Dermis microvascular lymphatic vessel endothelial cell (primary cell): ENCODE results near the gene CYLD. TPM values are rescaled to one million over a fixed set of nuclear protein-coding genes. Genes with fewer than 3 reads are reported as not detected.
A peak's percentile ranks its signal among the peaks of the same experiment; 100 is the strongest.

ENCODE experiments used
- DNase-seq, 2 donors: peaks; one replicate each; pipeline versions ENCODE4 v3.0.0 to v3.0.0-alpha.2; 2010; ENCODE audit warnings: low read depth in 2 of 2
- total RNA-seq: library from RNA; depleted of rRNA; stranded (reverse); fragments of >200 nt; gene quantifications from 2 replicates; pipeline ENCODE4 v1.2.1, GENCODE V29; 2014

The CYLD gene
- total RNA-seq, 1 donor from 2014 or later: 21.8 TPM

DNA sequence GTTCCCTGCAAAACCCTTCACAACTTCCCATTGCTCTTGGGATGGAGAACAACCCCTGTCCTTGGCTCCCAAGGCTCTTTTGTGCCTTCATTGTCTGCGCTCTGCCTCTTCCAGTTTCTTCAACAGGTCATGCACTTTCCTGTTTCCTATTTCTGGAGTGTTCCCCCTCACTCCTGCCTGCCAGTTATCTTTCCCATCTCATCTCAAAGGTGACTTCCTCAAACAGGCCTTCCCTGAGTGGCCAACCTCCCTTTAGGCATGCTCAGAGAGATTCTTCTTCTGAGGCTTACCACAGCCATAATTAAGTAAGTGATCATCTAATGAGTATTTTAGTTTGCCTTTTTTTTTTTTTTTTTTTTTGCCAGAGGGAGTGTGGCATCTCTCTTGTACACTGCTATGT, 2.9 kb upstream of the CYLD start:
- no peak for DNase-seq

DNA sequence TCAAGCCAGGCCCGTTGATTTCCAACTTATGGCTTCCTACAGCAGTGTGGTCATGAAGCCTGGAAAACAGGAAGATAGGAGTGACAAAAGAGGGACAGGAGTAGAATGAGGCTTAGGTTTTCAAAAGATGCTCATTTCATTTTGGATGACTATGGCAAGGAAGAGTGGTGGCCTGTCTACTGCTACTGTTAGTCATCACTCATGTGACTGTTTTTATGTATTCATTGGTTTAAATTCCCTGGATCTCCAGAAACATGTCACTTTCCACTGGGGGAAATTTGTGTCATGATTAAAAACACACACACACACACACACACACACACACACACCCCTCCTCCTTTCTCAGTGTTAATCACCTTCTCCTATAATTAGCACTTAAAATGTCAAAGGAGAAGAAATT, 1.1 kb upstream of the CYLD start:
- DNase-seq: peak in 1 of 2 donors; percentile 8

DNA sequence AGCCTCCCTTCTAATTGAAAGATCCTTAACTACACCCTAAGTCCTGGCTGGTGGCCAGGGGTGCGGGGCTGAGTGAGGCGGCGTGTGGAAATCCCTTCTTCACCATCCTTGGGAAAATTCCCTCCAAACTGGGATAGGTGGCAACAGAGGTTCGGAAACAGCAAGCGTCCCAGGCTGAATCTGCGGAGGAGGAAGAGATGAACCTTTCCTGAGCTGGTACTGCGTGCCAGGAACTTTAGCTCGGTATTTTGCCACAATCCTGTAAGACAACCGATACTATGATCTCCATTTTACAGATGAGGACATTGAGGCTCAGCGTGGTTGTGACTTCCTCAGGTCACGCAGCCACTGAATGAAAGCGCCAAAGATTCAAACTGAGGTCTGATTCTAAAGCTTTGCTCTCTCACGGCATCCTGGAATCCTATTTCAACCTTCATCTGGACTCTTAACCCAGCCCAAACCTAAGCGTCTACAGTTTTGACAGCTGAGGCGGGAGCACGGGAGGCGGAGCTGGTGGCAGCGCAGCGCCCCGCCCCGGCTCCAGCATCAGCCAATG, 583 bp upstream of the CYLD start:
- no peak for DNase-seq

DNA sequence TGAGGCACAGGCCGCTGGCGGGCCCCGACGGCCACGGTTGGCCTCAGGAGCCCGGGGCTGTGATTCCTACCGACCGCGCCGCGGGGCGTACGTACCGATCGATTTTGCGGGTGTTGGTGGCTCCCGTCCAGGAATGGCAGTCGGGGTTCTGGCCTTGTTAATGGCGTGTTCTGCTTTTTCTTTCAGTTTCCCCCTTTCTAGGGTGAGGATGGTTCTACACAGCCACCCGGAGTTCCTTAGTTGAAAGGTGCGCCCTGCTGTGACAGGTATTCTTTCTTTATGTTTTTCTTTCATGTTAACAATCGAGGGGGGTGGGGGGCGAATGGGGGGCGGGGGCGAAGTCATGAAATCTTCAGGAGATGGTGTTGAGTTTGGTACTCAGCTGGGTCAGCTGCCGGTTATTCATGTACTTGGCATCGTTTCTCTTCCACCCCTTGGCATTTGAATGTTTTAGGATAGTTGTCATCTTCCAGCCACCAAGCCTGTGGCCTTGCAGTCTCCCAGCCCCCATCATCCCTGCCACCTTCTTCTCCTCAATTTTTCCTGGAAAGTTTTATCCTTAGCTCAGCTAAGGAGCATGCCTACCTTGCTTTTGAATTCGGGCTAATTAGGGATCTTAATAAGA, 802 bp downstream of the CYLD start:
- DNase-seq: peak in 1 of 2 donors; percentile 20

DNA sequence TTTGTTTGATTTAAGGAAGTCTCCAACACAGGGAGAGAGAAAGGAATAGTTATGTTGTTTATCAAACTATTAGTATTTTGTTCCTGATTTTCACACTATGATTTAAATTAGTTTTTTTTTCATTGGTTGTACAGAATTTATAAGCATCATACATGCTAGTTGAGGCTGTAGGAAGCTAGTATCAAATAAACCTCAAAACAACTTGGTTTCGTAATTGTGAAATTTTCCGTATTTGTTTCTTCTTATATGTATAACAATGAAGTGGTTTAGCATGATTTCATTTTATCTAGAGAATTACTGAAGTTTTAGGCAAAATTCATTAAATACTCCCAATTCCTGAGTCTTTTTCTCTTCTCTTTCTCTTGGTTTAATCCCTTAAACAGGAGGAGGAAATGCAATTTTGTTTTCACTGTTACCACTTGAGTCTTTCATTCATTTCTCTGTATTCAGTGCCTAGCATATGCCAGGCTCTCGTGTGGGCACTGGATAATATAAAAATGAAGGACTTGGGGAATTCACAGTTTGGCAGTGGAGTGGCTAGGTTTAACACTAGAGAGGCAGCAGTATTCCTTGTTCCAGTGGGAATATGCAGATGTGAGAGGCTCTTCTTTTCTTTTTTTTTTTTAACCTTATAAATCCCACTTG, 1.8 kb downstream of the CYLD start:
- no peak for DNase-seq

DNA sequence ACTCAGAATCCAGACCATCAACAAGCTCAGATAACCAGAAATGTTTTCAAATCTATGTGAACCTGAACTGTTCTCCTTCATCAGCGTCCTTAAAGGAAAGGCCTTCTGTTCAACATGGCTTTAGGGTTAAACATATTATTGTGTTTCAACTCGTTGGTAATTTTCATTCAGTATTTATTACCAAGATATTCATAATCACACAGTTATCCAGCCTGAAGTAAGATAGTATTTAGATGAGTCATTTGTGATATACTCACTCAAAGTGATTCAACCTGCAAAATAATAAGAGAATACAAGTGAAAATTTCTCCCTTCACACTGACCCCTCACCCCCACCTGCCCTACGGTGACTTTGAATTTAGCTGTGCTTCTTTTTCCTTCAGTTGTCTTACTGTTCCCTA, 3.0 kb downstream of the CYLD start:
- peak in 1 of 2 donors; percentile 12 for DNase-seq

DNA sequence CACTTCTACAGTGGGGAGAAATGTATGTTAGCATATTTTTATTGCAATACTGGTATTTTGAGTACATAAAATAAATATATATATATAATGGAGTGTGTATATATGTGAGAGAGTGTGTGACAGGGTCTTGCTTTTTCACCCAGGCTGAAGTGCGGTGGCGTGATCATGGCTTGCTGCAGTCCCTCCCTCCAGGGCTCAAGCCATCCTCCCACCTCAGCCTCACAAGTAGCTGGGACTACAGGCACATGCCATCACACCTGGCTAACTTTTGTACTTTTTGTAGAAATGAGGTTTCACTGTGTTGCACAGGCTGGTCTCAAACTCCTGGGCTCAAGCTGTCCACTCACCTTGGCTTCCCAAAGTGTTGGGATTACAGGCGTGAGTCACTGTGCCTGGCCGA, 4.1 kb downstream of the CYLD start:
- DNase-seq: no peak

DNA sequence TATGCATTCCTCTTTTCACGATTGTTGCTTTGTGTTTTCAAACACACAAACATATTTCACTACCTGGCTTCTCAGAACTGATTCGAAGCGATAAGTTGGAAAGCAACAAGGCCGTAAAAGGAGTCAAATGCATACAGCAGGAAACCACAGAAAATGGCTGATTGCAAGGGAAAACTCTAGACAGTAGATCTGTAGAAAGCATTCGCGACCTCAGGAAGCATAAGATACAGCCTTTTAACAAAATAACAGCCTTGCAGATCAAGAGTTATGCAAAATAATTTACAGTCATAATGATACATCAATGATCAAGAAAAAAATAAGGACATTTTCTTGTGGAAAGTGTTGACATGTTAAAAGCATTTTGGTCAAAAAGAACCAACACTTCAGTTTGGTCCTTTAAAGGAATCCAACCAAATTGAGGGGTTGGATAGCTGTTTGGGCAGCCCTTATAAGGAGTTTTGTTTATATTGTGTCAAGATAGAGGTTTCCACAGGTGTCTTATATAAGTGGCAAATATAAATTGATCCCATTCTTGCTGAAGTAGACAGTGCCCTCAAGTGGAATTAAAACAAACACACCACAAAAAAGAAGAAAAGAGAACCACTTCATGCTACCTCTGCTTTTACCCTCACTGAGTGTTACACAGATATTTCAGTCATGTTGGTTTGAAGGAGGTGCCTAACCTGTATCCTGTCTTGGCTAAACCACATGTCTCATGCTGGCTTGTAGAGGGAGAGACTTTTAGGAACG, 5.5 kb downstream of the CYLD start:
- DNase-seq: peak in 1 of 2 donors; percentile 24

DNA sequence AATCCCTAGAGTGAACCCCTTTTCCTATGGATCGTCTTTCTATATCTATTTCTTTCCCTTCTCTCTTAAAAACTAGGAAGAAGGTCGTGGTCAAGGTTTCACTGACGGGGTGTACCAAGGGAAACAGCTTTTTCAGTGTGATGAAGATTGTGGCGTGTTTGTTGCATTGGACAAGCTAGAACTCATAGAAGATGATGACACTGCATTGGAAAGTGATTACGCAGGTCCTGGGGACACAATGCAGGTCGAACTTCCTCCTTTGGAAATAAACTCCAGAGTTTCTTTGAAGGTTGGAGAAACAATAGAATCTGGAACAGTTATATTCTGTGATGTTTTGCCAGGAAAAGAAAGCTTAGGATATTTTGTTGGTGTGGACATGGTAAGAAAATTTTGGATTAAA, 9.6 kb downstream of the CYLD start:
- DNase-seq: no peak

DNA sequence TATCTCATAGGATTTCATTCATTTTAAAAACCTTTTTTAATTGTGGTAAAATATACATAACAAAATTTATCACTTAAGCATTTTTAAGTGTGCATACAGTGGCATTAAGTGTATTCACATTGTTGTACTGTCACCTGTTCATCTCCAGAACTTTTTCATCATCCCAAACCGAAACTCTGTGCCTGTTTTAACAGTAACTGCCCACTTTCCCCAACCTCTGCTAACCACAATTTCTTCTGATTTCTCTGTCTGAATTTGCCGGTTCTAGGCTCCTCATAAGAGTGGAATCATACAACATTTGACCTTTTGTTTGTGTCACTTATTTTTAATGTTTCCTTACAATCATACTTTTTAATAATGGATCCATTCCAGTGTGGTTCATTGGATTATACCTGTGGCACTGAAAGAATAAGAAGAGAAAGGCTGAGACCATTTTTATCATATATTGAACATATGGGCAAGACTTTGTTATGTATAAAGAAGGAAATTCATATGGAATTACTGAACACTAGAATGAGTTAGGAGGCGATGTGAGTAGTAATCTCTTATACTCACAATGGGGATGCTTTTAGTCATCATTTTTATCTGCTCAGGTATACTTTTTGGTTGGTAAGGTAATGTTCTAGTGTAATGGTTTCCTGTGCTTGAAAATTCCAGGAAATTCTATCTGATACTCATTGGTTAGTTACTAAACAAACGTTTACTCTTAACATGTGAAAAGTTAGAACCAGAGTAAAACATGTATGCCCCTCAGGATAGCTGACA, 10.8 kb downstream of the CYLD start:
- DNase-seq: no peak

DNA sequence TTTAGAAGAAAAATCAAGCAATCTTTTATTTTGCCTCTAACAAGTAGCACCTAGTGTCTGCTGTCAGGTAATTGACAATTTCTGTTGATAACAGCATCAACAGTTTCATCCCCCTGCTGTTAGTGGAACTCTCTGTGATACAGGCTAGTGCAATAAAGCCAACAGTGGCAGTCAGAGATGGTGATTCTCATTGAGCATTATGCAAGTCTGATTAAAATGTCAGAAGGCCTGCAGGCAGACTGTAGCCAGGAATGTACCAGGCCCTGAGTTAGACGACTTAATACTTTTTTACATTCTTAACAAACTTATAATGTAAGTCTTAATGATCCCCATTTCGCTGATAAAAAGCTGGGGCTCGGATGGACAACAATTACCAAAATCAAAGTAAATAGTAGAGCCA, 14.6 kb downstream of the CYLD start:
- no peak for DNase-seq

DNA sequence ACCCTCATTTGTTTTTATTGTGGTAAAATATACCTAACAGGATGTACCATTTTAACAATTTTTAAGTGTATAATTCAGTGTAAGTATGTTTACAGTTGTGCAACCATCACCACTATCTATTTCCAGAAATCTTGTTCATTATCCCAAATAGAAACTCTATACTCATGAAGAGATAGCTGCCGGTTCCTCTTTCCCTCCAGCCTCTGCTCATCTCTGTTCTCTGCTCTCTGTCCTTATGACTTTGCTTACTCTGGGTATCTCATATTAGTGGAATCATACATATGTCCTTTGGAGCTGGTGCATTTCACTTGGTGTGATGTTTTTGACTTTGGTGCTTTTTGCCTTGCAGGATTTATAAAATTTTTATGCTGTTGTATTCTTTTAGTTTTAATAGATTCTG, 19.4 kb downstream of the CYLD start:
- DNase-seq: no peak

DNA sequence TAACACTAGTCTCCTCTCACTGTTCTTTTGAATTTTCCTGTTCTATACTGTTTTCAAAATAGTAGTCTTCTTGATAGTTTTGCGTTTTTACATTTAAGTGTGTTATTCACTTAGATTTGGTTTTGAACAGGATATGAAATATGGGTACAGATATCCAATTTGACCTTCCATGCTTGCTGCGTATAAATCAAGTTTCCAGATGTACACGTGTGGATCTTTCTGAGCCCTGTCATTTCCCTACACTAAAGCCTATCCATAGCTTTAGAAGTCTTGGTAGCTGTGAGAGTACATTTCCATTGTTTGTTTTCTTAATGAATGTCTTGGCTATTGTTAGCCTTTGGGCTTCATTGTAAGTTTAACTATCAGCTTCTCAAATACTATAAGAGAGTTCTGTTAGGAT, 20.4 kb downstream of the CYLD start:
- peak in 1 of 2 donors; percentile 31 for DNase-seq

DNA sequence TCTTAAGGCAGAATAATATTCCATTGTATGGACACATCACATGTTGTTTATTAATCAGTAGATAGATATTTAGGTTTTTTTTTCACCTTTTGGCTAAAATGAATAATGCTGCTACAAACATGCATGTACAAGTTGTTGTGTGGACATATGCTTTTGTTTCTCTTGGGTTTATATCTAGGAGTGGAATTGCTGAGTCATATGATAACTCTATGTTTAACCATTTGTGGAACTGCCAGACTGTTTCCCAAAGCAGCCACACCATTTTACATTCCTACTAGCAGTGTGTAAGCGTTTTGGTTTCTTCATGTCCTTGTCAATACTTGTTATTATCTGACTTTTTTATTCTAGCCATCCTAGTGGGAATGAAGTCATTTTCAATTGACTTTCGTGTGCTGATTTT, 21.3 kb downstream of the CYLD start:
- DNase-seq: no peak

DNA sequence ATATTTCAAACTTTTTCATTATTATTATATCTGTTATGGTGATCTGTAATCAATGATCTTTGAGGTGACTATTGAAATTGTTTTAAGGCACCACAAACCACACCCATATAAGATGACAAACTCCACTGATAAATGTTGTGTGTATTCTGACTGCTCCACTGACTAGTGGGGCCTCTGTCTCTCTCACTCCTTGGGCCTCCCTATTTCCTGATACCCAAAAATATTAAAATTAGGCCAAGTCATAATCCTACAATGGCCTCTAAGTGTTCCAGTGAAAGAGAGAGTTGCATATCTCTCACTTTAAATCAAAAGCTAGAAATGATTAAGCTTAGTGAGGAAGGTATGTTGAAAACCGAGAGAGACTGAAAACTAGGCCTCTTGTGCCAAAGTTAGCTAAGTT, 23.4 kb downstream of the CYLD start:
- DNase-seq: no peak

DNA sequence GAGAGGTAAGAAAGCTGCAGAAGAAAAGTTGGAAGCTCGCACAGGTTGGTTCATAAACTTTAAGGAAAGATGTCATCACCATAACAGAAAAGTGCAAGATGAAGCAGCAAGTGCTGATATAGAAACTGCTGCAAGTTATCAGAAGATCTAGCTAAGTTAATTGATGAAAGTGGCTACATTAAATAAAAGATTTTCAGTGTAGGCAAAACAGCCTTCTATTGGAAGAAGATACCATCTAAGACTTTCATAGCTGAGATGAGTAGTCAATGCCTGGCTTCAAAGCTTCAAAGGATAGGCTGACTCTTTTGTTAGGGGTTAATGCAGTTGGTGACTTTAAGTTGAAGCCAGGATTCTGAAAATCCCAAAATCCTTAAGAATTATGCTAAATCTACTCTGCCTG, 24.0 kb downstream of the CYLD start:
- no peak for DNase-seq

DNA sequence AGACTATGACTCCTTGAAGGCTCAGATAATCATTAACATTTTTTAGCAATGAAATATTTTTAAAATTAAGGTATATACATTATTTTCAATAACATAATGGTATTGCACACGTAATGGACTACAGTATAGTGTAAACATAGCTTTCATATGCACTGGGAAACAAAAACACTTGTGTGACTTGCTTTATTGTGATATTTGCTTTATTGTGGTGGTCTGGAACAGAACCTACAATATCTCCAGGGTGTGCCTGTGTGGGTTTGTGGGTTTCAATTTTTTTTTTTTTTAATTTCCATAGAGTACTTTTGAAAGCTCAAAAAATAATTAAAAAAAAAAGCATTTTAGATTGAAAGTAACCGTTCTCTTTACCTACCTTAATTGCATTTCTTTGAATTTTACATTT, 25.3 kb downstream of the CYLD start:
- no peak for DNase-seq

DNA sequence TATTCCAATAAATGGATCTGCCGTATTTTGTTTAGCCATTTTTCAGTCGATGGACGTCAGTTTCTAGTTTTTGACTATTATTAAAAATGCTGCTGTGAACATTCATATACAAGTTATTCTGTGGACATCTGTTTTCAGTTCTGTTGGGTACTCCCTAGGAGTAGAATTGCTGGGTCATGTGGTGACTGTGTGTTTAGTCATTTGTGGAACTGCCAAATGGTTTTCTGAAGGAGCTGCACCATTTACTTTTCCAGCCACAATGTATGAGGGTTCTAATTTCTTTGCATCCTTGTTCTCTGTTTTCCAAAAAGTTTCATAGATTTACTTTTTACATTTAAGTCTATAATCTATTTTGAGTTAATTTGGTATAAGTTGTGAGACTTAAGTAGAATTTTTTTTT, 29.5 kb downstream of the CYLD start:
- no peak for DNase-seq

DNA sequence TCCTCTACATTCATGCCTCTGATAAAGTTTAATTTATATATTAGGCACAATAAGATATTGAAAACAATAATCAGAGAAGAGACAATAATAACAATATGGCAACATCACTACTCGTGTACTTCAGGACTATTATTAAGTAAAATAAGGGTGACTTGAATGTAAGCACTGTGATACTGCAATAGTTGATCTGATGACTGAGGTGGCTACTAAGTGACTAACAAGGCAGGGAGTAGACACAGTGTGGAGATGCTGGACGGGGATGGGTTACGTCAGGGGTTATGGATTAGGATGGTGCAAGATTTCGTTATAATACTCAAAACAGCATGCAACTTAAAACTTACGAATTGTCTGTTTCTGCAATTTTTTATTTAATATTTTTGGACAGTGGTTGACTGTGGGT, 32.5 kb downstream of the CYLD start:
- no peak for DNase-seq

DNA sequence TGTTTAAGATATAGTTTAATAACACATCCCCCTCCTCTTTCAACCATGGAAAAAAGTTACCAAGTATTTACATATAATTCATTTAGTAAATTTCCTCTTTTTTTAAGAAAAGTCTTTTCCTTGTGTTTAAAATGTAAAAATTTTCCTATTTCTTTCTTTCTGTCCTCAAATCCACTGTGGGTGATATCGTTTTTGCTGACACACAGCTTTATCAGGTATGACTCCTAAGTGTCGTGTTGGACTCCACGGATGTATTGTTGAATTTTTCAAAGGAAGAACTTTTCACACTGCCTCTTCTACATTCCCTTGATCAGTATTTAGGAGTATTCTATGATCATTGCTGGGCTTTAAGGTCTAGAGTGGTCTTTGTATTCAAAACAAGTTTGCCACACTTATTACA, 33.1 kb downstream of the CYLD start:
- DNase-seq: no peak

DNA sequence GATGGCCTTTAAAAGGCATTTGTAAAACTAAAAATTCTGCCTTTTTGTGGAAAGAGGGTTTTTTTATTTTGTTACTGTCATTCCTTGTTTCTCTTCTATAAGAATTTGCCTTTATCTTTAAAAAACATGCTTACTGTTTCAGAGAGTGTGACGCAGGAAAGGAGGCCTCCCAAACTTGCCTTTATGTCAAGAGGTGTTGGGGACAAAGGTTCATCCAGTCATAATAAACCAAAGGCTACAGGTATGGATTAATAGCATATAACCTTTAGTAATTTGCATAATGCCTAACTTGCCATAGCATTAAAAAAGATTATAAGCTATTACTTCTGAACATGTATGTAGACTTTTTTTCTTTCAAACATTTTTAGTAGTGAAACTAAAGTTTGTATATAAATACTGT, 34.2 kb downstream of the CYLD start:
- DNase-seq: no peak
